GM18502 (cell line): ENCODE data around the gene ETV6.

Experiments used
- ATAC-seq: cut with Tn5 transposase; IDR thresholded peaks from one replicate; pipeline ENCODE4 v1.9.1; 2021; ENCODE audit warnings: mild to moderate bottlenecking; ENCODE audit not compliant: unreplicated experiment, poor library complexity

Gene ETV6

DNA sequence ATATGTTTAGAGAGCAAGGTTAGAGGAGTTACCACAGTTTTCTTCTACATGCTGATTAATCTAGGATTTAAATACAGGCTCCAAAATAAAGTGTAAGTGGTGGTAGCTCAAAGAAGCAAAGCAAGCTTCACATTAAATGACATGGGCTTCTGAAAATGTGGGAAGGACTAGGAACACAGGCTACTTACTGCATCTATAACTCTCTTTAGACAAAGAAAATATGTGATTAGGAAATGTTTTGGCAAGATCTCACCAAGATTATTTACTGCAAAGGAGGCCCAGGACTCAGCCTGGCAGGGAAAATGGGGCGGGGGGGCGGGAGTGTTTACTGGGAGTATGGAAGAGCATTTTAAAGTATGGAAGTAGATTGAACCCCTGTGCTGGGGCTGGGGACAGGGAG is 39.4 kb downstream of the ETV6 start:
- ATAC-seq = no peak

DNA sequence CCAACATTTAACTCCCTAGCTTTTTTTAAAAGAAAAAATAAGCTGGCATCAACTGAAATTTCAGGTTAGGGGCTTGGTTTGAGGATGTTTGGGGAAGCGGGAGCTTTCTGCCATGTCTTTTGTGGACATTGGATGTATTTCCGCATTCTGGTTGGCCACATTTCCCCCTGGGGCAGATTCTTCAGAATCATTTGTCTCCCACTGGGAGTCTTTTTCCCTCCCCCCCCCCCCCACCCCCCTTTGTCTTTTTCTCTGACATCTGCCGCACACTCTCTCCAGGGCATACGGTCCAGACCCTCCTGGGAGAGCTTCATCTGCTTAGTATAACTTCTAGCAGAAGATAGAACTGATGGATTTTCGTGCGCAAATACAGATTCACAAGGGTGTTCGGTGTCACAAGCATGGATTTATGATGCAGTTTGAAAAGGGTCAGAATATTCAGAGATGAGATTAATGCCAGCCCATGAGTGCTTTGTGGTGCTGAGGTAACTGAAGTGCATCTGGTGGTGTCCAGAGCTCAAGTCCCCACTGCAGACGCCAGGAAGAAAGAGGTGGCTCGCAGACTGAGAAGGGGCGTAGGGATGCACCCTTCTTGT is 40.2 kb downstream of the ETV6 start:
- no peak for ATAC-seq

DNA sequence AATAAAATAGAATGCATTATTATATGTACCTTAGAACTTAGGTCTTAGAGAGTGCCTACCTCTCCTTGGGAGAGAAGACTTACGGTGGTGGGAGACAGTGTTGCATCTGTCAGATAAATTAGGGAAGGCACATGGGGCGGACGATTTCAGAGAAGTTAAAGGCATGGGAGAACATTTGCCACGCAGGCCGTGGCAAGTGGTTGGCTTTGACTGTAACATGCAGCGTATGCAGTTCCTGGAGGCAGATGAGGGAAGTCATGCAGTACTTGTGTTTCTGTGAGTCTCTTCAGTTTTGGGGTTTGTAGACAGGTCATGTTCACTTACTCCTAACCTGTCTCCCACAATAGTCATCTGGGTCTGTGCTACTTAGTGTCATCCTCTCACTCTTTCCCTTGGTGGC is 43.6 kb downstream of the ETV6 start:
- no peak for ATAC-seq

DNA sequence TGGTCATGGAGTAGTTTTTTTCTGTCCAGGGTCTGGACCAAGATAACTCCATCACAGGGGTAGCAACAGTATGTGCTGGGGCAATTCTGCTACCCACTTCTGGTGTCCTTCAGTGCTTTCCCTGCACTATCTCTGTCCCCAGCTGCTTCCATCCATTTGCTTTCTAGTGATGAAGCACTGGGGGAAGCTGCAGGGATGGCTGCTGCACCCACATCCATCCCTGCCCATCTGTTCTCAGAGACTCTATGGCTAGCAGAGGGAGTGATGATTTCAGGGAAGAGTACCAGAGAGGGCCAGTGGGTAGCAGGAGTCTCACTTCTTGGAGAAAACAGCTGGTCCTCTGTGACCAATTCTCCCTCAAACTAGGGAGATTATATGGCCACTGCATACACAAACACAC is 44.1 kb downstream of the ETV6 start:
- no peak for ATAC-seq

DNA sequence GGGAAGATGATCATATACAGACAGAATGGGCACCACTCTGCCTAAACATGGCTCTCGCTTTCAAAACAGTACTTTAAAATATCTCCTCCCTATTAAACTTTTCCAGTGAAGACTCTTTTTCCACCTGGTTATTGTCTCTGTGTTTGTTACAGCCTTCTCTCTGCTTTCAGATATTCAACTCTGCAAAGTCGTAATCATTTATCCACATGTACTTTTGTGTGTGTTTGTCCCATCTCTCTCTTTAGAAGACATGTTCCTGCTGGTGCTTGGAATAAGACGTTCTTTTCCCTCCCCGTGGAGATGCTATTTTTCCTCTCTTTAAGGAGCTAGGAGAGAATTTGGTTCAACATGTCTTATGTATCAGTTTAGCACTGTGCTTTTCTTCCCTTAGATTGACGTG is 45.1 kb downstream of the ETV6 start:
- ATAC-seq = no peak

DNA sequence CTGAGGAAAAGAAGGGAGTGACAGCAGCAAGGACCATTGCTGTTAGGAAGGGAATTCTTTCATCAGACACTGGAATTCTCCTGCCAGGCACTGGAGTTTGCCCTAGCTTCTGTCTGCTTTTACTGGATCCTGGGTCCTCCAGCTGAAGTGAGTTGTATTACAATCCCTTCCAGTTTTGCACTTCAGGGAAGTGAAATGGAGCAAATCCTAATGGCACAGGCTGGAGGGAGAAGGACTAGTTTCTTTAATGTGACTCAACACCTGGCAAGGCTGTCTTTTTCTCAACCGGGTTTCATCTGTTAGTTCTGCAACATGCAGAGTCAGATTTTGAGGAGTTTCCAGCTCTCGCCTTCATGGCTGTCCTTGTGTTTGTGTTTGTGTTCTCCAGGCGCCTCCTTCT is 45.8 kb downstream of the ETV6 start:
- no peak for ATAC-seq

DNA sequence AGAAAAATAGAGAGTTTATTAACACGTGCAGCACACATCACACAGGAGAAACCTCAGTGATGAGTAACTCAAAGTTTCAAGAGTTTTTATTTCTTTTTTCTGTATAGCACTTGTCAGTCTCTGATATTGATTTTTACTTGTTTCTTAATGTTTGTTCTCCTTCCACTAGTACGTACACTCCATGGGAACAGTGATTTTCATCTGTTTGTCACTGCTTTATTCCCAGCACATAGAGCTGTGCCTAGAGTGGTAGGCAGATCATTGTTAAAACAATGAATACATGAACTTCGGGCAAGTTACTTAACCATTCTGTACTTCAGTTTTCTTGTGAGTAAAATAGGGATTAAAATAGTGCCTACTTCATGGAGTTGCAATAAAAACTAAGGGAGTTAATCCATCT is 46.6 kb downstream of the ETV6 start:
- ATAC-seq = no peak

DNA sequence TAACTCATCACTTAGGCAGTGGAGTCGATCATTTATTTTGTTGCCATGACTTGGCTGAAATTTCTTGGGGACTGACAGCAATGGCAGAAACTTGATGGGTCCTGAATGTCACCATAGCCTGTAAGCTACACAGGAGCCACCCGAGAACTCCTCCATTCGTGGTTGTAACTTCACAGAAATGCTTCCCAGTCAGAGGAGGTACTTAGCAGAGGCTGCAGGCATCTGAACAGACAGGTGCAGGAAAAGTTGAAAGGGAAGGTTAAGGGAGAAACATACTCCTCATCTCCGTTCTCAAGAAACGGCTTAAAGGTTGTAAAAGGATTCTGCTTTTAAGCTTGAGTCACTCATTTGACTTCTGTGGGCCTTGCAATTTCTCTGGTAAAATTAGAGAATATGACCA is 47.7 kb downstream of the ETV6 start:
- no peak for ATAC-seq

DNA sequence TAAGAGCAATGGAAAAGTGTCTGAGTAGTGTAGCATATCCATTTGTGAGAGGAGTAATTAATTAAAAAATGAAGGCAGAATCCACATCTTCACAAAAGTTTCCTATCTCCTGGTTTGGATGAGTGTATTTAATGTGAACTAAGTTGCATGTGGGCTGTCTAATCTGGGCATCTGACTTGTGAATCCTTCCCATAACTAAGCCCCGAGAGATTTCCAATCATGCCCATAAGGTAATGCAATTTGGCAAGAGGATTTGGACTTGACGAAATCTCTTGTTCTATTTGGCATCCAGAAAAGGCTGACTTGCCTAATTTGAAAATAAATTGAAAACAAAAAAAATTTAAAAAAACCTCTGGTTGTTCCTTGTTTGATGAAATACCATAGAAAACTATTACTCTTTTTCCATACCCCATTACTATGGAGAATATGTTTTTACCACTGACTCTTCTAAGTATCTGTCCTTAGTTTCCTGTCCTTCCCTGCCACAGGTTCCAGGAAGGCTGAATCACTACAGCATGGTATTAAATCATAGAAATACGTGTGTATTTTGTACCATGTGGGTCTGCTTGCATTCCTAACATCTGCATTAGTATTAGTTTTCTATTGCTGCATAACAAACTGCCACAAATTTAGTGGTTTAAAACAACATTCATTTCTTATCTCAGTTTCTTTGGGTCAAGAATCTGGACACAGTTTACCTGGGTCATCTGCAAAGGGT is 48.4 kb downstream of the ETV6 start:
- no peak for ATAC-seq

DNA sequence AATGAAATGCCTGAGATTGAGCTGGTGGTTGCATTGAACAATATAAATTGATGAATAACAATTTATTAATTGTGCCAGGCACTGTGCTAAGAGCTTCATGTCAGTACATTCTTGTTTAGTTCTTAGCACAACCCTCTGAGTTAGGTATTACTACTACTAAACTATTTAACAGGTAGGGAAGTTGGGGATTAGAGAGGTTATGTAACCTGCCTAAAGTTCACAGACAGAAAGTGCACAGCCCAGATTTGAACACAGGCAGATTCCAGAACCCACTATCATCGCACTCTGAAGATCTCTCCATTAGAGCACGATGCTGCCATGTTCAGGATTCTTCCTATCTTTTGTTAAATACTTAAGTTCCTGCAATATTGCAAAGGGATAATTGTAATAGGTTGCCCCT is 49.3 kb downstream of the ETV6 start:
- ATAC-seq = no peak

DNA sequence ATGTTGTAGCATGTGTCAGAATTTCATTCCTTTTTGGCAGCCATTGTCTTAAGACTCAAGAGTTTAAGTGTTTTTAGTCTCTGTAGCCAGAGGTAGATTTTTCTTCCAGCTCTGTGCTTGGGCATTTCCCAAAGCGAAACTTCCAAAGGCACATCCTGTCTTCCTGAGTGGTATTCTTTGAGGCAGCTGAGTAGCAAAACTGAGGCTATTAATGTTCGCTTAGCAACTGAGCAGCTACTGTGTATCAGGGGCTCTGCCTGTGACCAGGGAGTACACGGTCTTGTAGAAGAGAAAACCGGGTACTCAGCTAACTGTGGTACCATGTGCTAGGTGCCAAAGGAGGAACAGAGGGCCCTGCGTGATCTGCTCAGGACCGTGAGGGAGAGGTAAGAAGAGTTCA is 52.0 kb downstream of the ETV6 start:
- no peak for ATAC-seq

DNA sequence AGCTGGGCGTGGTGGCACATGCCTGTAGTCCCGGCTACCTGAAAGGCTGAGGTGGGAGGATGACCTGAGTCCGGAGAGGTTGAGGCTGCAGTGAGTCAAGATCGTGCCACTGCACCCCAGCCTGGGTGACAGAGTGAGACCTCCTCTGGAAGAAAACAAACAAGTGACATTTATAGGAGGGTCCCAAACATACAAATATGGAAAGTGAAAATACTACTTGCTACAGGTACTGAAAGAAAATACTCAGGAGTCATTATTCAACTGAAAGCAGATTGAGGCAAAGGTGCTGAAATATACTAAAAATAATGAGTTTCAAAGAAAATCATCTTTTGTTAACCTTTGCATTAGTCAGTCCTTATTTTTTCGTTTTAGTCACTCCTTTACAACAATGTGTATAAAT is 53.5 kb downstream of the ETV6 start:
- peak; percentile 60 for ATAC-seq

DNA sequence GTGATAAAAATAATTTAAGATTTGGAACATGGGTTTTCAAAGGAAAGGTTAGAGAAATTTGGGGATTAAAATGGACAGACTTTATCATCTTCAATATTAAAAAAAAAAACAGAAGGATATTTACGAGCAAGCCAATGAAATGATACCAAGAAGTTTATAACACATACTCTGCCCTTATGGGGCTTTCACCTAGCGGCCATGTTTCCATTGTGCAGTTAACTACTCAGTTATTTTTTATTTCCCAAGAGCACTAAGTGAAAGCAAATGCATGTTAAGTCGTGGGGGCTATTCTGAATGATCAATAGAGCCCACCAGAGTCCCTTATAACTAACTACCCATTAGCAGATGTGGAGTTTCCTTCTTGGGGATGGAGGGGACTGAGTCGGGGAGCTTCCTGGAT is 53.9 kb downstream of the ETV6 start:
- no peak for ATAC-seq

DNA sequence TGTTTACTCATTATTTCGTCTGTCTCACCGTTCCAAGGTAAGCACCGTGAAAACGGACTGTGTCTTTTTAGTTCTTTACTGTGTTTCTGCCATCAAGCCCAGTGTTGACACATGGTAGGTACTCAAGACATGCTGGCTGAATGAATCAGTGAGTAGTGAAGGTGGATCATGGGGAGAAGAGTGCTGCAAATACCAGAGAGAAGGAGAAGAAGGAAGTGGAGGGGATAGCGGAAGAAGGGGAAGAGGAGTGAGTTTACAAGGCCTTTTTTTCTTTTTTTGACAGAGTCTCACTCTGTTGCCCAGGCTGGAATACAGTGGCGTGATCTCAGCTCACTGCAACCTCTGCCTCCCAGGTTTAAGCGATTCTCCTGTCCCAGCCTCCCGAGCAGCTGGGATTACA is 54.6 kb downstream of the ETV6 start:
- ATAC-seq = no peak

DNA sequence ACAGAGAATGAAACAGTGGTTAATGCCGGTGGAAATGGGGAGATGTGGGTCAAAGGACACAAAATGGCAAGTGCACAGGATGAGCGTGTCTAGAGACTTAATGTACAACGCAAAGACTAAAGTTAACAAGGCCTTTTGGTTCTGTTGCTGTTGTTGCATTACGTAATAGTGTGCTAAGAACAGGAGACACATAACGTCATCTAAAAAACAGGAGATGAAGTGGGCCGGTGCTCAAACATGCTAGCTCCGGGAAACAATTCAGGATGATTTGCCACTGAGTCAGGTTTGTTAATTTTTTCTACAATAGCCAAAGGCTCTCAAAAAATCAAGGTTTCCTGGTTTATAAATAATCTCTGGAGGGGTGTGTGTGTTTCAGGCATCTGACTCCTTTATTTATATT is 55.5 kb downstream of the ETV6 start:
- no peak for ATAC-seq

DNA sequence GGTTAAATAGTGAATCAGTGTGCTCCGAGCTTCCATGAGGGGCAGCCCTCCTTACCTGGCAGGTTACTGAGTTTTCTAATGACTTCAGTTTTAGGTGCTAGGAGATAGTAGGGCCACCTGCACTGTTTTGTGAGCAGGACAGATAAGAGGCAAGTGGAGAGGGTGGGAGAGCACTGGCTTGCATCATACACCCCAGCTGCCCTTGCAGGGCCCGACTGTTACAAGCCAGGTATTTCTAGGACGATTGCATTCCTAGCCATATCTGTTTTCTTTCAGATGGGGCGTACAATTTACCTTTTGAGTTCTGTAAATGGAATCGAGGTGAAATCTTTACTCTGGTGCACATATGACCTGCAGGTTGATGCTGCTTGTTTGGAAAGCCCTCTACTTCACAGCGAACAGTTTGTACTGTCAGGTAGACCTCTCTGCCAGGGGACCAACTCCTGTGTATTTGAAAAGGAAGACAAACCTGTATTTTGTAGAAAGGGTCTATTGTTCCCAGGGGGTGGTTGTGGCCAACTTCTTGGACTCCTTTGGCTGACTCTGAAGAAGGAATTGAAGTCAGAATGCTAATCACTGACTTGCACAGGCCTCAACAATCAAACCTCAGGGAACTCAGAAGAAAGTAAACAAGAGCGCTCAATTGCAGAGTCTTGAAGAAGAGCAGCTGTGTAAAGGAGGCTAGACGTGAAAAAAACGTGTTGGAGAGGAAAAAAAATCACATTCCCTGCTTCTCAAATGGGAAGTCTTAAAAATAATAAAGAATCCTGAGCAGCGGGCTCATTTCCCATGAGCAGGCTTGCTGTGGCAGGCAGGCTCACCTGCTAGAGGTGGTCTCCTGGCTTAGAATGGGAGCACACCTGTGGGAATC is 57.3 kb downstream of the ETV6 start:
- no peak for ATAC-seq

DNA sequence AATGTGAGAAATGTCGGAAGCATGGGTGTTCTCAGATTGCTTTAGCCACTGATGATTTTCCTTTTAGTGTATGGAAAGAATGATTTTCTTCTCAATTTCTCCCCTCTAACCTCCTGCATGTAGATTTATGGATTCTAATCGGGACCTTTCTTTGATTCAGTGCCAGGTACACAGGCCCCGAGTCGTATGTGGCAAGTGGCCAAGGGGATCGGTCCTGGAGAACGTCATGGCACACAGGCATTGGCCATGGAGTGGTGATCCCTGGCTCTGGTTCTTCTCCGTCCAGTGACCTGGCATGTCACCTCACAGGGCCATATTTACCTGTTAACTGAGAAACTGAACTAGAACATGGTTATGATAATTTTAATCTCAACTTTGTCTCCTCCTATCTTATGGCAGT is 58.1 kb downstream of the ETV6 start:
- ATAC-seq = no peak

DNA sequence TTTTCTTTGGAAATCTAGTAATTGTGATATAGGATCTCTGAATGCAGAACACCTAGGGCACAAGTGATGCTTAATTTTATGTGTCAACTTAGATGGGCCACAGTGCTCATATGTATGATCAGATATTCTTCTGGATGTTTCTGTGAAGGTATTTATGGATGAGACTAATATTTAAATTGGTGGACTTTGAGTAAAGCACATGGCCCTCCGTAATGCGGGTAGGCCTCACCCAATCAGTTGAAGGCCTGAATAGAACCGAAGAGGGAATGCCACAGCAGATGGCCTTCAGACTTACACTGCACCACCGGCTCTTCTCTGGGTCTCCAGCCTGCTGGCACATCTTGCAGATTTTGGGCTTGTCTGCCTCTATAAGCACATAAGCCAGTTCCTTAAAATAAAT is 60.0 kb downstream of the ETV6 start:
- no peak for ATAC-seq

DNA sequence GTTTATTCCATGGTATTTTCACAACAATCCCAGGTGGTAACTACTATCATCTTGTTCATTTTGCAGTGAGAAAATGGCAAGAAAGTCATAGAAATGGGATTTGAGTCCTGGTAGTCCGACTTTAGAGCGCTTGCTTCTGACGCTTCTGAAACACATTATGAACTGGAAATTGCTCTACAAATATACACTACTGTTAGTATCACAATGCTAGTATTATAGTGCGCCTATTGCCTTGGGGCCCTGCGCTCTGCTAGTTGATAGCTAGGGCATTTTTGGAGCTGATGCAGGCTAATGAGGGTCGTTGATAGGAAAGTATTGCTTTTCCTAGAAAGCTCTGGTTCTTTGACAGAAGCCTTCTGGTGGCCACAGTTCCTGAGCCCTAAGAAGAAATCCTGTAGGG is 61.0 kb downstream of the ETV6 start:
- no peak for ATAC-seq

DNA sequence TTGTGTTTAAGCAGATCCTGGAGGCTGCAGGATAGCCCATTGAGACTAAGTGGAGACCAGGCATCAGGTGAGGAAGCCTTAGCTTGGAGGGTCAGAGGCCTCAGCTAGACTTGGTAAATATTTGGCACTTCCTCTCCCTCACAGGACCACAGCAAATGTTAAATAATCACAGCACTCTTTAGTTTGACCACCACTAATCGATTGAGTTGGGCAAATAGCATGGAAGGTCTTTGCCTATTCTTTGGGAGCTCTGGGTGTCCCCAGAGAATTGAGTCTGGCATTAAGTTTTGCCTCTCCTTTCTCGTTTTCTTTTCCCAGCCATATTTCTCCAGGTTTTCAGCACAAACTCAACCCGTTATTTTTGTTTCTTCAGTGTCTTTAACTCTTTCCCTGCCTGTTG is 61.4 kb downstream of the ETV6 start:
- no peak for ATAC-seq

DNA sequence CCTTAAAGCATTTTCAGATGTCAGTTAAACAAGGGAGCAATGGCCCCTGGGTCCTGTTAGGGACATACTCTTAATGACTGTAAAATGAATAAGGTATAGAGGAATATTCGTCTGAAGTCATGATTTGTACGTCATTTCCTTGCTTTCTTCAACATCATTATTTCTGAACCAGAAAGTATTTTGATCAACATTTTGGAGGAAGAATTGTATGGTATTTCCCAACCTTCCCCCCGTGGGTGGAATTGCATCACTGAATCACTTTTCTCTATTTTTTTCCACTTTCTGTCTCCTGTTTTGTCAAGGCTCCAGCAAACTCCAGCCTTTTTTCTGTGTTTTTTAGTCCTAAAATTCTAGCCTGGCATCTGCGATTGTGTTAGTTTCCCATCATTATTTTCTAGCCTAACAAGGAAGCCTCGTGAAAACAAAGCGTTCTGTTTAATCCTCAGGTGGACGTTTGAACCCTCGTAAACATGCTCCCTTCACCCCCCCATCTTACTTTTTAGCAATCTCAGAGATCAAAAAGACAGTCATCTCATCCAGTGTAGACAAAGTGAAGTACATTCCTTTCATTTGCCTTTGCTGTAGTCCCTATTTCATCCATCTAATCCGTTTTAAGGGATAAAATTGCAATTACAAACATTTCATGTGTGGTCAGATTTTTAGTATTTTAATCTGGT is 62.3 kb downstream of the ETV6 start:
- ATAC-seq = no peak
